SKM-1 treated with dmso at 0.1 percent for 144 hours (cell line): Measurements from ENCODE around the gene GET3.

Source experiments
- DNase-seq: peaks from one replicate; lab custom pipeline; 2025; ENCODE audit not compliant: unreplicated experiment; lab: John Stamatoyannopoulos, UW

GET3 gene

GRCh38 chr19:12778017-12778904 is 41.0 kb downstream of the GET3 start:
- DNase-seq, result no peak

GRCh38 chr19:12778905-12779161 is 41.5 kb downstream of the GET3 start:
- DNase-seq, result no peak

GRCh38 chr19:12779162-12779993 is 42.1 kb downstream of the GET3 start:
- no peak for DNase-seq

DNA sequence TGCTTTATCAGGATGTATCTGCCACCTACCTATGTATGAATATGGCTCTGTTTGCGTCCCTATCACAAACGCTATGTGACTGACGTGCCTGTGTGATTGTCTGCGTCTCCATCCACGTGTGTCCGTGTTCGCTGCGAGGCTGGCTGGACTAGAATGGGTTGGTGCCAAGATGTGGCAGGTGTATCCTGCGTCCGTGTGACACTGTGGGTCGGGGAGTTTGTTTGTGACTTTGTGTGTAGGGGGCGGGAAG is 44.8 kb downstream of the GET3 start:
- no peak for DNase-seq

DNA sequence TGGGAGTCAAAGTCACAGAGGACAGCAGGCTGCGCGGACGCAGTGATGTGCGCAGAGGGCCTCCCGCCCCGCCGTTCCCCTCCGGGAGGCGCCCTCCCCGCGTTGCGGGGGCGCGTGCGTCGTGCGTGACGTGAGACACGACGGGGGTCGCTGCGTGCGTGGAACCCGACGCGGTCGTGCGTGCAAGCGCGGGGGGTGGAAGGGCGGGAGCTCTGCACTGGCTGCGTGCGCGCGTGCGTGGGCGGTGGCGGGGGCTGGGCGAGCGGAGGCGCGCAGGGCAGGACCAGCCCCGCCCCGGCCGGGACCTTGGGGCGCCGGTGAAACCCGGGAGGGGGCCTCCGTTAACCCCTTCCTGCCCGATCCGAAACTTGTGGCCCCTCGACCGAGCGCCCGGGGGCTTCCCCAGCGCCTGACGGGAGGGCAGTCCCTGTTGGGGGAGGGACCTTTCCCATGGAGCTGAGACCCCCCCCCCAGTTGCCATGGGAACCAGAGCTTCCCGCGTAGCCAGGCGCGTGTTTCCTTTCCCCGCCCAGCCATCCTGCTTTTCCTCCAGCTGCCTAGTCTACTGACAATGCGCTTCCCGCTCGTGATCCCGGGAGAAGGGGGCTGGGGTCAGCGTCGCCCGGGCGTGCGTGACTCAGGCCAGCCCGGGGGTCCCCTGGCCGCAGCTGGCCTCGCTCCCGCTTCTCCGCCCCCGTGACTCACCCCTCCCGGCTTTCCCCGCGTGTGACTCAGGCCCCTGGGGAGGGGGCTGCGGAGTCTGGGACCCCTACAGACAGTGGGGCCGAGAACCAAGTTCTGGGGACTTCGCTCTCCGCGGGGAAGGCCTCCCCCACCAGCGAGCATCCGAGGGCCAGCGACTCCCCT is 45.4 kb downstream of the GET3 start:
- no peak for DNase-seq

DNA sequence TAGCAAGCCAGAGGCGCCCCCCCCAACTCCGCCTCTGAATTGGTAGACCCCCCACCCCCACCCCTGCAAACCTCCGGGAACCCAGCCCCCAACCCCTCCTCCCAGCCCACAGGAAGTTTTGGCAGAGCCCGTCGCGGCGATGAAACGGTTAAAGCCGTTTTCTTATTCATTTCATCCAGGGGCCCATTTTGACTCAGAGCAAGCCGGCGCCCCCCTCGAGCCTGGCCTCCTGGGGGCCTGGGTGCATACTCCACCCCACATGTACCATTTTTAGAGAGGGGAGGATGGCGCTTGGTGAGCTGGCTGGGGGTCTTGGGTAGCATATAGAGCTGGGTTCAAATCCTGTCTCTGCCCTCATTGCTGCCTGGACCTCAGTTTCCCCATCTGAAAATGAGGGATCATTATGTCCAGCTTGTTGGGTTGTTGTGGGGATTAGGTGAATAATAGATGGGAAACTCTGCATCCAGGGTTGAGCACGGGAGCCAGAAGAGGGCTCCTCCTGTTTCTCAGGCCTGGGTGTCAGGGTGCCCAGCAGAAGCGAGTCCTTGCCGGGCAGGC is 46.1 kb downstream of the GET3 start:
- no peak for DNase-seq

DNA sequence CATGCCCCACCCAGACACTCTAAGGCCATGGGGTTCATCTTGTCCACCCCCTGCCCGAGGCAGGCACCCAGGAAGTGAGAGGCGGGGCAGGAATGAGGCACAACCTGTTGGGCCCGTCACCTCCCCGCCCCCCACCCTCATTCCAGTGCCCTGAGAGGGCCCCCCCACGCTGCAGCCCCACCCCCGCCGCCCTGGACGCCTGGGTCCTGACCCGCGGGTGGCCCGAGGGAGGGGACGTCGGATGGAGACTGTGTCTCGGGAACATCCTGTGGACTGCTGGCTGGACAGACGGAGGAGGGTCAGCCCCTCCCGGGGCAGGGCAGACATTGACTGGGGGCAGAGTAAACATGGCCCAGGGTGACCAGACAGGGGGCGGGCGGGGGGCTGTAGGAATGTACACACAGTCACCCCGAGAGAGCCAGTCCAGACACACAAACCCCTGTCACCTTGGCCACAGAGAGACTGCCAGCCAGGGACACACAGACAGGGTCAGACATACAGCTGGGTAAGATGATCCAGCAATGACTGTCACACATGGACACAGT is 46.6 kb downstream of the GET3 start:
- DNase-seq, result no peak

DNA sequence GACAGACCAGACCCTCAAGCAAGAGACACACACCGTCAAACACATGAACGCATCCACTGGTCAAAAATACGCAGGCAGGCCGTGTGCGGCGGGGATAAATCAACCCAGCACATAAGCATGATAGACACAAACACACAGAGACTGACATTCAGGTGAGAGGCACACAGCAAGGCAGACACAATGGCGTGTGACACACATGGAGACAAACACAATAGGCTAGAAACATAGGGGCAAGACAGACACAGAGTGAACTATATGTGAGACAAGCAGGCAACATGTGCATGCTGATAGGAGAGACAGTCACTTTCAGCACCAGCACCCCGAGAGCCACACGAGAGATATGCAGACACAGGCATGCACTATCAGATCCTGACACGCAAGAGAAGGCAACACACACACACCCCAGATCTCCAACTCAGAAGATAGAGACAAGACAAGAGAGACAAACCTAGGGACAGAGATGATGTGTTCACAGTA is 47.1 kb downstream of the GET3 start:
- no peak for DNase-seq

GRCh38 chr19:12784871-12785430 is 47.7 kb downstream of the GET3 start:
- DNase-seq, result no peak

DNA sequence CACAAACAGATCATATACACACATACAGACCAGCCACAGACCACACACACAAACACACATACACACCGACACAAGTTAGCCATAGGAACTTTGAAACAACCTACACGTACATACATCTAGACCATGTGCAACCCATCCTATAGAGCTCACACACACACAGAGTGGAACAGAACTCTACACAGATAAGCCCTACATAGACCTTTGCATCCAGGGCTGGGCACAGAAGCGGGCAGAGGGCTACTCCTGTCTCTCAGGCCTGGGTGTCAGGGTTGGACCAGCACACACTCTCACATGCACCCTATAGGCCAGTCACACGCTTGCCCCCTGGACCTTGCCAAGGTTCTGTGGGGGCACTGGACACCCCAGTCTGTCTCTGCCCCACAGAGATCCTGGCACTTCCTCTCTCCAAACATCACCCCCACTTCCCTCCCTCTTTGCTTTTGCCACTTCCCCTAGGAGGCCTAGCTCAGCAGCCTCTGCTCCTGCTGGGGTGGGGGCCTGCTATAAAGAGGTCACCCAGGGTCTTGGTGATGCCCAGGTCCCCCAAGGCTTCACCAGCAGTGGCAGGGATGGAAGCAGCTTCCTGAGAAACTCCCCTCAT is 48.2 kb downstream of the GET3 start:
- DNase-seq, result peak; percentile 71

GRCh38 chr19:12786141-12786870 is 49.0 kb downstream of the GET3 start:
- peak; percentile 72 for DNase-seq

DNA sequence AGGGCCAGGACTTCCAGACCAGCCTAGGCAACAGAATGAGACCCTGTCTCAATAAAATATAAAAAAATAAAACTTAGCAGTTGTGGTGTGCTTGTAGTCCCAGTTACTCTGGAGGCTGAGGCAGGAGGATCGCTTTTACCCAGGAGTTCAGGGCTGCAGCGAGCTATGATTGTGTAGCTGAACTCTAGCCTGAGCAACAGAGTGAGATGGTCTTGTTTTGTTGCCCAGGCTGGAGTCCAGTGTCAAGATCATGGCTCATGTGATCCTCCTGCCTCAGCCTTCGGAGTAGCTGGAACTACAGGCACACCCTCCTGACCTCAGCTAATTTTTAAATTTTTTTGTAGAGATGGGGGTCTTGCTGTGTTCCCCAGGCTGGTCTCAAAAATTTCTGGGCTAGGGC is 49.7 kb downstream of the GET3 start:
- no peak for DNase-seq

GRCh38 chr19:12787458-12787857 is 50.2 kb downstream of the GET3 start:
- no peak for DNase-seq

DNA sequence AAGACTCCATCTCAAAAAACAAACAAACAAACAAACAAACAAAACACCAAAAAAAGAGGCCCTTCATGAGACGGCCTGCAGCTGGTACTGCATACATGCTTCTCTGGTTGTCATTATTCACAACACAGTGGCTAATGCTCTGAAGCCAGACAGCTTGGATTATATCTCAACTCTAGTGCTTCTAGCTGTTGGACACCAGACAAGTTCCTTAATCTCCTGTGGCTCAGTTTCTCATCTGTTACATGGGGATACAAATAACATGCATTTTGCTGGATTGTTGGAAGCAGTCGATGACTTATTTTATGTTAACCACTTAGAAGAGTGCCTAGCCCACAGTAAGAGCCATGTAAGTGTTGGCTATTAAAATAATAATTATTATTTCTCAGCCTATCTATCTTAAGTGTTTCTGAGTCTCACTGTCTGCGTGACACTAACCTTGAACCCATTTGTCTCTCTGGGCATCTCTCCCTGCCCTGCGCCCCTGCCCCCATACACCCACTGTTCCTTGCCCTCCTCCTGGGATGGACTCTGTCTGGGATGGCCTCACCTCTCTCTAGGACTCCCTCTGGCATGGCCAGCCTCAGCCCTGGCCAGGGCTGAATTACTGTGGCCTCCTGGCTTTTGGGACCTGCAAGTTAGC is 50.9 kb downstream of the GET3 start:
- no peak for DNase-seq

GRCh38 chr19:12788682-12789097 is 51.4 kb downstream of the GET3 start:
- no peak for DNase-seq

DNA sequence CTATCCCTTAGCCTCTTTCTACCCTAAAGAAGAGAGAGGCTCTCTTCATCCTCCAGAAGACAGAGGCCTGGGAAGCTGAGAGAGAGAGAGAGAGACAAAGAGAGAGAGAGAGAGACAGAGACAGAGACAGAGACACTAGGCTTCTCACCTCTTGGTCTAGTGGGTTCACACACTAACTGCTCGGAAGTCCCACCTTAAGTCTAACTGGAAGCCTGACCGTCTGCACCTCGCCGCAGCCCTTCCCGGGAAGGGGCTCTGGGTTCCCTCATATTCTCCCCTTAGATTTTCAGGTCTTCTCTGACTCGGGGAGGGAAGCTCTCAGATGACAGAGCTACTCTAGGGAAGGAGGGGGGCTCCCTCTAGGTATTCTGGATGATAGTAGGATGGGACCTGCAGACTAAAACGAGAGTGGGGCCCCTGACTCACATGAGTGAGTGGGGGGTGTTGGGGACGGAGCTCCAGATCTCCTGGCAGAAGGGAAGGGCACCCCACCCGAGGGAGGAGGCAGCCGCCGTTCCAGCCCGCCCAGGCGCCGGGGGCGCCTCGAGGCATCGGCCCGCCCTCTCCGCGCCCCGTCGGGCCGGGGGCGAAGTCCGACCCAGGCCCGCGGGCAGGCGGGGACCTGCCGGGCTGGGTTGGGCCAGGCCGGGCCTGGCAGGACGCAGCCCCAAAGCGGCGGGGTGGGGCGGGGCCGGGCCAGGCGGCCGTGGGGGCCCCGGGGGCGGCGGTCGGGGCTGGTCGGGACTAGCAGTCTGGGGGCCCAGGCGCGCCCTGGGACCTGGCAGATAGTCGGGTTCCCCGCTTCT is 52.0 kb downstream of the GET3 start:
- no peak for DNase-seq

GRCh38 chr19:12789904-12790619 is 52.8 kb downstream of the GET3 start:
- peak; percentile 97 for DNase-seq
